ENCODE measurements around the gene MYO18A.
A peak's percentile ranks its signal among the peaks of the same experiment; 100 is the strongest.

Gene MYO18A

GRCh38 chr17:29050176-29050575 is 130.0 kb downstream of the MYO18A start:
- DNase-seq (ENCODE audit: low read depth in 2 of 2): no peak

- DNase-seq (ENCODE audit: low read depth in 2 of 2): no peak
These were observed 130.6 kb downstream of the MYO18A start for GRCh38 chr17:29049541-29050145.

GRCh38 chr17:29048440-29049368 is 131.5 kb downstream of the MYO18A start:
- no peak for DNase-seq (ENCODE audit: low read depth in 2 of 2)

GRCh38 chr17:29046473-29046839 is 133.7 kb downstream of the MYO18A start:
- no peak for DNase-seq (ENCODE audit: low read depth in 2 of 2)

- no peak for DNase-seq (ENCODE audit: low read depth in 2 of 2)
These were observed 134.3 kb downstream of the MYO18A start for GRCh38 chr17:29045734-29046472.

- DNase-seq (ENCODE audit: low read depth in 2 of 2): no peak
These were observed 135.2 kb downstream of the MYO18A start for GRCh38 chr17:29045026-29045425.

- DNase-seq (ENCODE audit: low read depth in 2 of 2): no peak
These were observed 136.6 kb downstream of the MYO18A start for GRCh38 chr17:29043539-29044145.

GRCh38 chr17:29042679-29043538 is 137.3 kb downstream of the MYO18A start, which contains the start of gene PIPOX:
Gene PIPOX (plus strand): TSS chr17:29043141. CDS start chr17:29043226, 85 bp downstream.
- DNase-seq (ENCODE audit: low read depth in 2 of 2): no peak

- no peak for DNase-seq (ENCODE audit: low read depth in 2 of 2)
These were observed 138.0 kb downstream of the MYO18A start for GRCh38 chr17:29042026-29042678.

- no peak for DNase-seq (ENCODE audit: low read depth in 2 of 2)
These were observed 138.6 kb downstream of the MYO18A start for GRCh38 chr17:29041571-29041970.

GRCh38 chr17:29041091-29041490 is 139.1 kb downstream of the MYO18A start:
- no peak for DNase-seq (ENCODE audit: low read depth in 2 of 2)

- peak; percentile 60 to 69 for DNase-seq (ENCODE audit: low read depth in 2 of 2)
These were observed 140.2 kb downstream of the MYO18A start for GRCh38 chr17:29039764-29040598.

GRCh38 chr17:29038085-29038795 is 142.0 kb downstream of the MYO18A start:
- DNase-seq (ENCODE audit: low read depth in 2 of 2): no peak

GRCh38 chr17:29037739-29038084 is 142.5 kb downstream of the MYO18A start:
- no peak for DNase-seq (ENCODE audit: low read depth in 2 of 2)

GRCh38 chr17:29036584-29036983 is 143.6 kb downstream of the MYO18A start:
- DNase-seq (ENCODE audit: low read depth in 2 of 2): no peak

- DNase-seq (ENCODE audit: low read depth in 2 of 2): no peak
These were observed 145.7 kb downstream of the MYO18A start for GRCh38 chr17:29034510-29034909.

GRCh38 chr17:29032857-29033197 is 147.4 kb downstream of the MYO18A start:
- DNase-seq (ENCODE audit: low read depth in 2 of 2): no peak

GRCh38 chr17:29032013-29032856 is 148.0 kb downstream of the MYO18A start:
- DNase-seq (ENCODE audit: low read depth in 2 of 2): no peak

All from fibroblast of skin of left biceps (primary cell).